Measurements from ENCODE around the gene PACRG. TPM values are rescaled to one million over a fixed set of nuclear protein-coding genes. Genes with fewer than 3 reads are reported as not detected.

Gene PACRG
- total and polyA plus RNA-seq, 2 donors (not counting 3 experiments of a cell fraction or from before 2014, with no cell fraction given): 0.08 TPM; not detected in 1

GRCh38 chr6:162770136-162770535, 42.4 kb downstream of the PACRG start:
- Histone ChIP-seq H3K4me1 (ENCODE audit: control insufficient read depth, extremely low read depth, insufficient read depth, low read length) (no peaks in the 10 kb centered on the region), H4K20me1 (replicated peaks; ENCODE audit: control insufficient read depth, extremely low read depth, insufficient read depth, low read length) (no peaks in the 10 kb centered on the region), H3K27ac (ENCODE audit: insufficient read depth, low read depth, low read length) (no peak overlapping the region), H3K79me2 (ENCODE audit: control insufficient read depth, insufficient read depth, low read length) (no peaks in the 10 kb centered on the region), H3K4me2 (ENCODE audit: insufficient read depth, low read length) (no peak overlapping the region), H3K9ac (replicated peaks; ENCODE audit: extremely low read depth, insufficient read depth, low read length) (no peak overlapping the region), H3K9me3 (replicated peaks; ENCODE audit: control insufficient read depth, insufficient read depth, low read length) (no peaks in the 10 kb centered on the region), H3K27me3 (ENCODE audit: control insufficient read depth in 2 of 2, insufficient read depth in 2 of 2, low read length in 2 of 2) (no peaks in the 10 kb centered on the region), H3K9me1 (replicated peaks; ENCODE audit: control insufficient read depth, extremely low read depth, insufficient read depth, low read length) (no peaks in the 10 kb centered on the region), H3K4me3 (replicated peaks in 1 of 3; ENCODE audit: insufficient read depth in 1 of 3, low read depth in 1 of 3, low read length in 3 of 3) (no peak overlapping the region), H2AFZ (ENCODE audit: low read depth, low read length) (no peak overlapping the region), H3K36me3 (ENCODE audit: control insufficient read depth in 2 of 2, extremely low read depth in 1 of 2, insufficient read depth in 2 of 2, low read length in 2 of 2) (no peaks in the 10 kb centered on the region)
- dilution Hi-C loops (cut with MboI; ENCODE audit: extremely low pct_ligation_motif_present, low sequenced_read_pairs) (no loop called here), intact Hi-C loops (cut with micrococcal nuclease) (no loop called here)
- ChIA-PET CTCF (no interaction called here), POLR2A (no interaction called here)
- TF ChIP-seq EZH2 (IDR thresholded peaks at IDR 0.05; ENCODE audit: borderline replicate concordance, low read depth, low read length, severe bottlenecking): no peak
- no peak for TF ChIP-seq MYC (IDR thresholded peaks at IDR 0.05; ENCODE audit: low read depth, low read length)
- no peak for TF ChIP-seq FOS (IDR thresholded peaks at IDR 0.05; ENCODE audit: borderline replicate concordance, insufficient read depth, low read length)
- TF ChIP-seq CTCF (IDR thresholded peaks at IDR 0.05; ENCODE audit: extremely low read depth in 1 of 2, insufficient read depth in 1 of 2, low read depth in 1 of 2, low read length in 2 of 2): no peak
- BruUV-seq (replicated peaks): no TSS peak
- DNase-seq (ENCODE audit: low read depth, low spot score): no peak
- FAIRE-seq: no peak

- POLR2A ChIA-PET: no interaction called here
- no peak overlapping the region for H3K27ac ChIP-seq (ENCODE audit: insufficient read depth, low read depth, low read length)
- H3K9me3 ChIP-seq (replicated peaks; ENCODE audit: control insufficient read depth, insufficient read depth, low read length): no peaks in the 10 kb centered on the region
- H3K9me1 ChIP-seq (replicated peaks; ENCODE audit: control insufficient read depth, extremely low read depth, insufficient read depth, low read length): no peaks in the 10 kb centered on the region
- no peaks in the 10 kb centered on the region for H3K36me3 ChIP-seq (ENCODE audit: control insufficient read depth in 2 of 2, extremely low read depth in 1 of 2, insufficient read depth in 2 of 2, low read length in 2 of 2)
- no peaks in the 10 kb centered on the region for H3K79me2 ChIP-seq (ENCODE audit: control insufficient read depth, insufficient read depth, low read length)
- no peaks in the 10 kb centered on the region for H3K4me1 ChIP-seq (ENCODE audit: control insufficient read depth, extremely low read depth, insufficient read depth, low read length)
- CTCF ChIA-PET: no interaction called here
- H4K20me1 ChIP-seq (replicated peaks; ENCODE audit: control insufficient read depth, extremely low read depth, insufficient read depth, low read length): no peaks in the 10 kb centered on the region
- no TSS peak for BruUV-seq (replicated peaks)
- intact Hi-C loops (cut with micrococcal nuclease): no loop called here
- dilution Hi-C loops (cut with MboI; ENCODE audit: extremely low pct_ligation_motif_present, low sequenced_read_pairs): no loop called here
- H3K4me2 ChIP-seq (ENCODE audit: insufficient read depth, low read length): no peak overlapping the region
- no peak for FAIRE-seq
- H3K9ac ChIP-seq (replicated peaks; ENCODE audit: extremely low read depth, insufficient read depth, low read length): no peak overlapping the region
- H3K27me3 ChIP-seq (ENCODE audit: control insufficient read depth in 2 of 2, insufficient read depth in 2 of 2, low read length in 2 of 2): no peaks in the 10 kb centered on the region
- no peak overlapping the region for H3K4me3 ChIP-seq (replicated peaks in 1 of 3; ENCODE audit: insufficient read depth in 1 of 3, low read depth in 1 of 3, low read length in 3 of 3)
- TF ChIP-seq POLR2A (IDR thresholded peaks at IDR 0.05; ENCODE audit: low read depth, low read length): no peak
- TF ChIP-seq GATA2 (IDR thresholded peaks at IDR 0.05; ENCODE audit: insufficient read depth, insufficient read length, low read depth, low read length): no peak
- no peak for TF ChIP-seq JUN (IDR thresholded peaks at IDR 0.05; ENCODE audit: borderline replicate concordance, insufficient read depth, insufficient read length, low read depth)
- TF ChIP-seq MAX (IDR thresholded peaks at IDR 0.05; ENCODE audit: insufficient read depth, insufficient read length): no peak
- TF ChIP-seq EZH2 (IDR thresholded peaks at IDR 0.05; ENCODE audit: borderline replicate concordance, low read depth, low read length, severe bottlenecking): no peak
- TF ChIP-seq MYC (IDR thresholded peaks at IDR 0.05; ENCODE audit: low read depth, low read length): no peak
- no peak for TF ChIP-seq POLR2AphosphoS5 (IDR thresholded peaks at IDR 0.05; ENCODE audit: insufficient read depth, low read depth, low read length)
- no peak for TF ChIP-seq CTCF (IDR thresholded peaks at IDR 0.05; ENCODE audit: extremely low read depth in 1 of 2, insufficient read depth in 1 of 2, low read depth in 1 of 2, low read length in 2 of 2)
- TF ChIP-seq FOS (IDR thresholded peaks at IDR 0.05; ENCODE audit: borderline replicate concordance, insufficient read depth, low read length): no peak
- DNase-seq (ENCODE audit: low read depth, low spot score): no peak
- no peak overlapping the region for H2AFZ ChIP-seq (ENCODE audit: low read depth, low read length)
Observed at GRCh38 chr6:162770955-162771354, 43.2 kb downstream of the PACRG start.
